Esophagus muscularis mucosa (tissue), 3 donors: ENCODE data around the gene TCF7L2.

Source experiments
- POLR2A ChIP-seq: fragments of 450-650 bp; IDR thresholded peaks from one replicate; pipeline ENCODE4 v1.6.1; 2017; ENCODE audit warnings: antibody characterized with exemption, moderate library complexity, mild to moderate bottlenecking, low read depth
- POLR2AphosphoS5 ChIP-seq, 2 donors: sonication (generic); formaldehyde crosslinking; IDR thresholded peaks; one replicate each; pipeline ENCODE4 v1.6.1; 2017; ENCODE audit warnings: antibody characterized with exemption in 2 of 2
- TF ChIP-seq, protein P1 (sequence below), 3 experiments: fragments of 200-600 bp in 2 of 3; fragments of 450-650 bp in 1 of 3; sonication (generic) in 2 of 3; IDR thresholded peaks; one replicate each; pipeline ENCODE4 v1.5.1; 2017 to 2019; ENCODE audit warnings: antibody characterized with exemption in 3 of 3, mild to moderate bottlenecking in 2 of 3, moderate library complexity in 1 of 3

DNA sequence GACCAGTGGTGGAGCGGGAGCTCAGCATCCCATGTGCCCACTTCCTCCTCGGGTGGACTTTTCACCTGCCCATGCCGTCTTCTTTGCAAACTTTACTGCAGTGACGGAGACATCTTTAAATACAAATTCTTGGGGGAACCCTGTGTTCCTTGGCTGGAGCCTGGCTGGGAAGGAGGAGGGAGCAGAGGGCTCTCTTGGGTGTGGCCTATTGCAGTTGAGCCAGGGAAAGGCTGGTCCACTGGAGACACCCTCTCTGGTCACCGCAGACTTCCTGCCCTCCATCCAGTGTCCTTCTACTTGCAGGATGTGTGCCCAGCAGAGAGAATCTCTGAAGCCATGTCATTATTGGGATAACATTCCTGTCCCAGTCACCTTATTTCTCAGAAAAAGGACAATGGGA lies 67.3 kb downstream of the TCF7L2 start:
- TF ChIP-seq POLR2A, result no peak
- TF ChIP-seq POLR2AphosphoS5 (IDR thresholded peaks at IDR 0.05), result no peak
- TF ChIP-seq, protein P1, sequence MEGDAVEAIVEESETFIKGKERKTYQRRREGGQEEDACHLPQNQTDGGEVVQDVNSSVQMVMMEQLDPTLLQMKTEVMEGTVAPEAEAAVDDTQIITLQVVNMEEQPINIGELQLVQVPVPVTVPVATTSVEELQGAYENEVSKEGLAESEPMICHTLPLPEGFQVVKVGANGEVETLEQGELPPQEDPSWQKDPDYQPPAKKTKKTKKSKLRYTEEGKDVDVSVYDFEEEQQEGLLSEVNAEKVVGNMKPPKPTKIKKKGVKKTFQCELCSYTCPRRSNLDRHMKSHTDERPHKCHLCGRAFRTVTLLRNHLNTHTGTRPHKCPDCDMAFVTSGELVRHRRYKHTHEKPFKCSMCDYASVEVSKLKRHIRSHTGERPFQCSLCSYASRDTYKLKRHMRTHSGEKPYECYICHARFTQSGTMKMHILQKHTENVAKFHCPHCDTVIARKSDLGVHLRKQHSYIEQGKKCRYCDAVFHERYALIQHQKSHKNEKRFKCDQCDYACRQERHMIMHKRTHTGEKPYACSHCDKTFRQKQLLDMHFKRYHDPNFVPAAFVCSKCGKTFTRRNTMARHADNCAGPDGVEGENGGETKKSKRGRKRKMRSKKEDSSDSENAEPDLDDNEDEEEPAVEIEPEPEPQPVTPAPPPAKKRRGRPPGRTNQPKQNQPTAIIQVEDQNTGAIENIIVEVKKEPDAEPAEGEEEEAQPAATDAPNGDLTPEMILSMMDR (IDR thresholded peaks at IDR 0.05), result no peak
